ENCODE measurements around the gene LRFN2.

- TF ChIP-seq YY1 (IDR thresholded peaks at IDR 0.05) (no peak), RAD21 (IDR thresholded peaks at IDR 0.05) (no peak), TAF1 (conservative IDR thresholded peaks at IDR 0.05) (no peak), SP1 (IDR thresholded peaks at IDR 0.05) (no peak), CTCF (IDR thresholded peaks at IDR 0.05; ENCODE audit: low read depth, low read length, missing input control) (no peak), RXRA (IDR thresholded peaks at IDR 0.05) (no peak), JUND (IDR thresholded peaks at IDR 0.05) (no peak), GABPA (IDR thresholded peaks at IDR 0.05 in 1 of 2, conservative IDR thresholded peaks at IDR 0.05 in 1 of 2) (no peak), EGR1 (IDR thresholded peaks at IDR 0.05; ENCODE audit: low read depth in 2 of 2) (no peak), HNF4A (conservative IDR thresholded peaks at IDR 0.05) (no peak), REST (IDR thresholded peaks at IDR 0.05) (no peak)
- TF ChIP-seq, protein P1, sequence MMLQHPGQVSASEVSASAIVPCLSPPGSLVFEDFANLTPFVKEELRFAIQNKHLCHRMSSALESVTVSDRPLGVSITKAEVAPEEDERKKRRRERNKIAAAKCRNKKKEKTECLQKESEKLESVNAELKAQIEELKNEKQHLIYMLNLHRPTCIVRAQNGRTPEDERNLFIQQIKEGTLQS (IDR thresholded peaks at IDR 0.05) = no peak
- TF ChIP-seq, protein P2, sequence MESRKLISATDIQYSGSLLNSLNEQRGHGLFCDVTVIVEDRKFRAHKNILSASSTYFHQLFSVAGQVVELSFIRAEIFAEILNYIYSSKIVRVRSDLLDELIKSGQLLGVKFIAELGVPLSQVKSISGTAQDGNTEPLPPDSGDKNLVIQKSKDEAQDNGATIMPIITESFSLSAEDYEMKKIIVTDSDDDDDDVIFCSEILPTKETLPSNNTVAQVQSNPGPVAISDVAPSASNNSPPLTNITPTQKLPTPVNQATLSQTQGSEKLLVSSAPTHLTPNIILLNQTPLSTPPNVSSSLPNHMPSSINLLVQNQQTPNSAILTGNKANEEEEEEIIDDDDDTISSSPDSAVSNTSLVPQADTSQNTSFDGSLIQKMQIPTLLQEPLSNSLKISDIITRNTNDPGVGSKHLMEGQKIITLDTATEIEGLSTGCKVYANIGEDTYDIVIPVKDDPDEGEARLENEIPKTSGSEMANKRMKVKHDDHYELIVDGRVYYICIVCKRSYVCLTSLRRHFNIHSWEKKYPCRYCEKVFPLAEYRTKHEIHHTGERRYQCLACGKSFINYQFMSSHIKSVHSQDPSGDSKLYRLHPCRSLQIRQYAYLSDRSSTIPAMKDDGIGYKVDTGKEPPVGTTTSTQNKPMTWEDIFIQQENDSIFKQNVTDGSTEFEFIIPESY (IDR thresholded peaks at IDR 0.05) = no peak
- TF ChIP-seq, protein P3, sequence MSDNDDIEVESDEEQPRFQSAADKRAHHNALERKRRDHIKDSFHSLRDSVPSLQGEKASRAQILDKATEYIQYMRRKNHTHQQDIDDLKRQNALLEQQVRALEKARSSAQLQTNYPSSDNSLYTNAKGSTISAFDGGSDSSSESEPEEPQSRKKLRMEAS (IDR thresholded peaks at IDR 0.05) = no peak
These were observed 230.8 kb downstream of the LRFN2 start for GRCh38 chr6:40356242-40356910.
